HG03520 (cell line): ENCODE data around the gene TMEM127.

Experiments
- ATAC-seq: cut with Tn5 transposase; IDR thresholded peaks from one replicate; pipeline ENCODE4 v1.9.1; 2021; ENCODE audit warnings: mild to moderate bottlenecking, moderate library complexity; ENCODE audit not compliant: unreplicated experiment

Gene TMEM127

GRCh38 chr2:96207774-96208142, 58.0 kb downstream of the TMEM127 start:
- peak; percentile 8 for ATAC-seq

GRCh38 chr2:96207073-96207773, 58.6 kb downstream of the TMEM127 start:
- ATAC-seq: no peak

GRCh38 chr2:96205888-96206287, 59.9 kb downstream of the TMEM127 start:
- no peak for ATAC-seq

- no peak for ATAC-seq
Measured at GRCh38 chr2:96204836-96205624, 60.8 kb downstream of the TMEM127 start.

GRCh38 chr2:96203130-96204028, 62.4 kb downstream of the TMEM127 start:
- ATAC-seq: no peak

GRCh38 chr2:96202152-96202854, 63.5 kb downstream of the TMEM127 start:
- no peak for ATAC-seq

GRCh38 chr2:96201338-96201737, 64.5 kb downstream of the TMEM127 start:
- no peak for ATAC-seq

- no peak for ATAC-seq
Measured at GRCh38 chr2:96198921-96199320, 66.9 kb downstream of the TMEM127 start.
